Nephron (organoid): Measurements from ENCODE around the gene ILDR1.

ENCODE experiments used
- H3K27ac Mint-ChIP-seq, 3 experiments: 2 replicates each; pipeline ENCODE4 v1.8.0; 2020; ENCODE audit warnings: mixed read lengths in 3 of 3, mild to moderate bottlenecking in 2 of 3, moderate library complexity in 1 of 3
- H3K27me3 Mint-ChIP-seq: 2 replicates; pipeline ENCODE4 v1.8.0; 2021; ENCODE audit warnings: low read depth, mild to moderate bottlenecking, moderate library complexity, mixed read lengths
- H3K36me3 Mint-ChIP-seq: 2 replicates; pipeline ENCODE4 v1.8.0; 2020; ENCODE audit warnings: low read depth, mixed read lengths
- H3K4me1 Mint-ChIP-seq: 2 replicates; pipeline ENCODE4 v1.8.0; 2020; ENCODE audit warnings: mixed read lengths
- H3K4me3 Mint-ChIP-seq, 3 experiments: 2 replicates each; pipeline ENCODE4 v1.8.0; 2020; ENCODE audit warnings: mild to moderate bottlenecking in 3 of 3, mixed read lengths in 3 of 3, moderate library complexity in 2 of 3
- H3K9me3 Mint-ChIP-seq: 2 replicates; pipeline ENCODE4 v1.8.0; 2020; ENCODE audit warnings: mixed read lengths
- CTCF ChIP-seq, 3 experiments: fragments of 200-600 bp; sonication (generic); IDR thresholded peaks; one replicate each; pipeline ENCODE4 v1.5.0; 2021; ENCODE audit warnings: antibody characterized with exemption in 3 of 3; ENCODE audit not compliant: unreplicated experiment in 3 of 3

ILDR1 gene

GRCh38 chr3:122003606-122004005, 18.4 kb downstream of the ILDR1 start:
- H3K36me3 Mint-ChIP-seq, result no peaks in the 10 kb centered on the region
- peak overlapping the region in 1 of 3 experiments; percentile 13 for H3K27ac Mint-ChIP-seq
- no peak for TF ChIP-seq CTCF (IDR thresholded peaks at IDR 0.05; ENCODE audit: unreplicated experiment in 3 of 3)
- no peak overlapping the region for H3K4me3 Mint-ChIP-seq
- peaks cover 4% of the 10 kb centered on the region for H3K4me1 Mint-ChIP-seq
- H3K27me3 Mint-ChIP-seq, result no peaks in the 10 kb centered on the region
- no peaks in the 10 kb centered on the region for H3K9me3 Mint-ChIP-seq

- Mint-ChIP-seq H3K9me3 (no peaks in the 10 kb centered on the region), H3K27ac (peak overlapping the region in 1 of 3 experiments; percentile 13), H3K4me3 (no peak overlapping the region), H3K4me1 (peaks cover 7% of the 10 kb centered on the region), H3K27me3 (no peaks in the 10 kb centered on the region), H3K36me3 (no peaks in the 10 kb centered on the region)
- no peak for TF ChIP-seq CTCF (IDR thresholded peaks at IDR 0.05; ENCODE audit: unreplicated experiment in 3 of 3)
Observed at GRCh38 chr3:122003112-122003511, 18.9 kb downstream of the ILDR1 start.

GRCh38 chr3:122002611-122003010, 19.4 kb downstream of the ILDR1 start:
- H3K4me1 Mint-ChIP-seq, result peaks cover 11% of the 10 kb centered on the region
- H3K27me3 Mint-ChIP-seq, result no peaks in the 10 kb centered on the region
- H3K9me3 Mint-ChIP-seq, result no peaks in the 10 kb centered on the region
- no peak overlapping the region for H3K27ac Mint-ChIP-seq
- H3K4me3 Mint-ChIP-seq, result no peak overlapping the region
- H3K36me3 Mint-ChIP-seq, result no peaks in the 10 kb centered on the region
- no peak for TF ChIP-seq CTCF (IDR thresholded peaks at IDR 0.05; ENCODE audit: unreplicated experiment in 3 of 3)

GRCh38 chr3:122001892-122002291, 20.2 kb downstream of the ILDR1 start:
- H3K27me3 Mint-ChIP-seq, result no peaks in the 10 kb centered on the region
- no peak overlapping the region for H3K4me3 Mint-ChIP-seq
- TF ChIP-seq CTCF (IDR thresholded peaks at IDR 0.05; ENCODE audit: unreplicated experiment in 3 of 3), result no peak
- no peaks in the 10 kb centered on the region for H3K9me3 Mint-ChIP-seq
- peaks cover 11% of the 10 kb centered on the region for H3K4me1 Mint-ChIP-seq
- no peak overlapping the region for H3K27ac Mint-ChIP-seq
- no peaks in the 10 kb centered on the region for H3K36me3 Mint-ChIP-seq

GRCh38 chr3:122000936-122001605, 21.0 kb downstream of the ILDR1 start:
- Mint-ChIP-seq H3K27ac (no peak overlapping the region), H3K4me1 (peaks cover 11% of the 10 kb centered on the region), H3K4me3 (no peak overlapping the region), H3K36me3 (no peaks in the 10 kb centered on the region), H3K27me3 (no peaks in the 10 kb centered on the region), H3K9me3 (no peaks in the 10 kb centered on the region)
- no peak for TF ChIP-seq CTCF (IDR thresholded peaks at IDR 0.05; ENCODE audit: unreplicated experiment in 3 of 3)

- H3K27me3 Mint-ChIP-seq, result no peaks in the 10 kb centered on the region
- H3K4me1 Mint-ChIP-seq, result peaks cover 11% of the 10 kb centered on the region
- no peak for TF ChIP-seq CTCF (IDR thresholded peaks at IDR 0.05; ENCODE audit: unreplicated experiment in 3 of 3)
- H3K27ac Mint-ChIP-seq, result no peak overlapping the region
- H3K9me3 Mint-ChIP-seq, result no peaks in the 10 kb centered on the region
- no peak overlapping the region for H3K4me3 Mint-ChIP-seq
- no peaks in the 10 kb centered on the region for H3K36me3 Mint-ChIP-seq
Observed at GRCh38 chr3:121999931-122000330, 22.1 kb downstream of the ILDR1 start.
